Heart left ventricle (tissue), 16 donors: ENCODE data around the gene CEP112. TPM values are rescaled to one million over a fixed set of nuclear protein-coding genes. Genes with fewer than 3 reads are reported as not detected.
"Not testable (repeated sequence)": the region's sequence is repeated elsewhere in the genome, so short reads cannot be mapped to it uniquely, and the experiment has no call there.

Source experiments
- ATAC-seq, 4 donors: fragments of 200-7000 bp; cut with Tn5 transposase; one replicate each; pipeline ENCODE4 v1.9.1; 2020 to 2022; ENCODE audit warnings: moderate library complexity in 4 of 4, mild to moderate bottlenecking in 3 of 4, moderate number of reproducible peaks in 1 of 4
- DNase-seq, 5 donors: peaks; one replicate each; pipeline ENCODE4 v3.0.0-alpha.2; 2020
- H3K27ac ChIP-seq, 12 donors: fragments of 200-600 bp; sonication (generic) in 4 of 12; one replicate each; pipeline versions ENCODE4 v1.5.0 to v1.8.0; 2016 to 2022; ENCODE audit warnings: mild to moderate bottlenecking in 2 of 12
- H3K27me3 ChIP-seq, 9 donors: fragments of 200-600 bp; sonication (generic) in 2 of 9; one replicate each; pipeline versions ENCODE4 v1.5.1 to v1.8.0; 2016 to 2022; ENCODE audit warnings: mild to moderate bottlenecking in 3 of 9
- H3K36me3 ChIP-seq, 9 donors: fragments of 200-600 bp; sonication (generic) in 2 of 9; one replicate each; pipeline versions ENCODE4 v1.5.0 to v1.8.0; 2018 to 2022; ENCODE audit warnings: mild to moderate bottlenecking in 2 of 9
- H3K4me1 ChIP-seq, 12 donors: fragments of 200-600 bp; sonication (generic) in 4 of 12; one replicate each; pipeline versions ENCODE4 v1.5.0 to v1.8.0; 2016 to 2022; ENCODE audit warnings: mild to moderate bottlenecking in 3 of 12
- H3K4me3 ChIP-seq, 12 donors: fragments of 200-600 bp; sonication (generic) in 4 of 12; one replicate each; pipeline versions ENCODE4 v1.5.0 to v1.8.0; 2017 to 2022; ENCODE audit warnings: mild to moderate bottlenecking in 9 of 12, moderate library complexity in 4 of 12
- H3K9me3 ChIP-seq, 12 donors: fragments of 200-600 bp; sonication (generic) in 4 of 12; one replicate each; pipeline versions ENCODE4 v1.5.0 to v1.8.0; 2016 to 2022; ENCODE audit warnings: mild to moderate bottlenecking in 1 of 12
- CTCF ChIP-seq, 12 donors: fragments of 200-600 bp; sonication (generic) in 4 of 12; IDR thresholded peaks; one replicate each; pipeline versions ENCODE4 v1.5.0 to v1.8.0; 2018 to 2022; ENCODE audit warnings: antibody characterized with exemption in 12 of 12, mild to moderate bottlenecking in 5 of 12
- POLR2A ChIP-seq, 2 donors: fragments of 450-650 bp; IDR thresholded peaks; one replicate each; pipeline ENCODE4 v1.6.1; 2017; ENCODE audit warnings: antibody characterized with exemption in 2 of 2, mild to moderate bottlenecking in 2 of 2, moderate library complexity in 2 of 2
- WGBS, 4 donors: extraction: QIAGEN DNeasy Blood & Tissue Kit in 2 of 4; methylation state at CpG; one replicate each; pipeline versions ENCODE4 v1.1.5 to v1.1.7; 2013 to 2018; 5-methylcytosine and 5-hydroxymethylcytosine counted together
- intact Hi-C, 10 donors: fragments of 100-400 bp; cut with DNase I; formaldehyde crosslinking; loops; one replicate each; pipeline versions ENCODE4 v1.11.1 to v1.14.2; 2022
- polyA plus RNA-seq, 2 donors: library from polyadenylated mRNA; stranded (reverse); fragments of 200-250 nt; gene quantifications; one replicate each; pipeline ENCODE4 v1.2.3, GENCODE V29; 2013
- total RNA-seq, 9 donors: library from RNA; depleted of rRNA in 2 of 9; stranded (reverse); fragments of >200 nt in 2 of 9; fragmentation: NEBNext Ultra II Directional in 3 of 9; extraction: Animal tissue kit (Norgen Biotek cat#: 25700) in 3 of 9; gene quantifications; one replicate each; pipeline versions ENCODE4 v1.1.0 to v1.2.4, GENCODE V29; 2016 to 2023
- donor health status: ischemic (EF 13 %, LVEDD 7.1; RV severe dilation, severe dysfunction).
- donor health status: healthy with polysubstance abuse.
- donor health status: DM: no; HTN: yes; CAD: no.
- donor health status: DM: no; HTN: no; CAD: no.
- donor health status: ischemic (EF 25% LVEDD 6.9; RV normal size, moderate dysfunction).
- donor health status: ischemic (EF 25% LVEDD 5.7; RV mildly dilated, moderate dysfunction).
- donor health status: healthy.
- donor health status: DM: yes; HTN: yes; CAD: no.
- donor health status: ischemic (EF 35%, LVEDD 5.7; RV mildly dilated, moderate dysfunction).
- donor health status: nonischemic (EF 11% LVEDD 7.7; RV severe dilation, severe dysfunction).
- donor health status: DM: yes; HTN: yes; CAD: no.
- donor health status: PGD.
- donor health status: ischemic (EF 29% LVEDD 5.4; RV normal size, mild dysfunction).
- donor health status: nonischemic (EF 23%, LVEDD 6.1; RV moderate dilation, normal function).

Gene CEP112
- total and polyA plus RNA-seq, 11 donors, result 5.5 to 28.3 (median 14.3) TPM

GRCh38 chr17:65783845-65784334, 408.0 kb downstream of the CEP112 start:
- intact Hi-C loops, result no loop called here
- Histone ChIP-seq H3K27me3 (no peaks in the 10 kb centered on the region), H3K27ac (peak overlapping the region in 5 of 12 donors; percentile 53 to 72 (median 61)), H3K9me3 (peaks cover 0 to 8% (median 0%) of the 10 kb centered on the region in 12 donors), H3K4me1 (peaks cover 0 to 26% (median 12%) of the 10 kb centered on the region in 12 donors), H3K36me3 (no peaks in the 10 kb centered on the region), H3K4me3 (no peak overlapping the region)
- TF ChIP-seq CTCF (IDR thresholded peaks at IDR 0.05), result no peak
- TF ChIP-seq POLR2A (IDR thresholded peaks at IDR 0.05), result no peak
- ATAC-seq (peak in 1 of 4 donors; percentile 65), DNase-seq (no peak)
- WGBS, 4 donors, result 93 to 95% (median 94%) methylated on average over 4 of the region's 4 CpGs

GRCh38 chr17:65782104-65782706, 409.7 kb downstream of the CEP112 start:
- H3K36me3 ChIP-seq, ATAC-seq, H3K9me3 ChIP-seq, intact Hi-C loops, H3K27ac ChIP-seq, H3K27me3 ChIP-seq, DNase-seq, H3K4me3 ChIP-seq: not testable (repeated sequence)
- peaks cover 0 to 26% (median 12%) of the 10 kb centered on the region in 12 donors for H3K4me1 ChIP-seq
- WGBS, 4 donors, result 0 to 68% (median 52%) methylated on average over 1 of the region's 1 CpG

- Histone ChIP-seq H3K4me3 (no peak overlapping the region), H3K4me1 (peaks cover 0 to 18% (median 6%) of the 10 kb centered on the region in 12 donors), H3K36me3 (no peaks in the 10 kb centered on the region), H3K27ac (no peak overlapping the region), H3K27me3 (no peaks in the 10 kb centered on the region), H3K9me3 (peaks cover 0 to 8% (median 0%) of the 10 kb centered on the region in 12 donors)
- no peak for ATAC-seq
- intact Hi-C loops, result no loop called here
- no peak for TF ChIP-seq CTCF (IDR thresholded peaks at IDR 0.05)
- TF ChIP-seq POLR2A (IDR thresholded peaks at IDR 0.05), result no peak
- 90 to 99% (median 96%) methylated on average over 1 of the region's 1 CpG for WGBS, 4 donors
- DNase-seq, result no peak
Observed at GRCh38 chr17:65780111-65780510, 411.8 kb downstream of the CEP112 start.

GRCh38 chr17:65776890-65777289, 415.0 kb downstream of the CEP112 start:
- no peak for TF ChIP-seq POLR2A (IDR thresholded peaks at IDR 0.05)
- no peak for TF ChIP-seq CTCF (IDR thresholded peaks at IDR 0.05)
- 68 to 86% (median 82%) methylated on average over 3 of the region's 3 CpGs for WGBS, 4 donors
- intact Hi-C loops, result loop anchor here in 1 of 10 donors (10.0 kb wide), 1 partner anchor 58 kb away; no protein-coding TSS in a partner anchor
- Histone ChIP-seq H3K4me1 (peaks cover 0 to 14% (median 0%) of the 10 kb centered on the region in 12 donors), H3K36me3 (no peaks in the 10 kb centered on the region), H3K4me3 (no peak overlapping the region), H3K27ac (no peak overlapping the region), H3K27me3 (no peaks in the 10 kb centered on the region), H3K9me3 (peaks cover 0 to 6% (median 0%) of the 10 kb centered on the region in 12 donors)
- ATAC-seq, result no peak
- DNase-seq, result no peak
